Left renal cortex interstitium (tissue), 4 donors: Measurements from ENCODE around the gene NOL4. TPM values are rescaled to one million over a fixed set of nuclear protein-coding genes. Genes with fewer than 3 reads are reported as not detected.
"Not testable (repeated sequence)": the region's sequence is repeated elsewhere in the genome, so short reads cannot be mapped to it uniquely, and the experiment has no call there.

Source experiments
- DNase-seq, 4 donors: peaks; one replicate each; pipeline ENCODE4 v3.0.0-alpha.2; 2013; ENCODE audit warnings: low read depth in 4 of 4, low spot score in 2 of 4, missing footprints in 1 of 4
- polyA plus RNA-seq, 4 donors: library from polyadenylated mRNA; unstranded; fragments of 120-200 nt; gene quantifications; one replicate each; pipeline ENCODE4 v1.2.1, GENCODE V29; 2013; ENCODE audit not compliant: insufficient read length in 4 of 4

Gene NOL4
- polyA plus RNA-seq, result 1 to 10 TPM; 1.3 to 4.0 (median 2.4) TPM

DNA sequence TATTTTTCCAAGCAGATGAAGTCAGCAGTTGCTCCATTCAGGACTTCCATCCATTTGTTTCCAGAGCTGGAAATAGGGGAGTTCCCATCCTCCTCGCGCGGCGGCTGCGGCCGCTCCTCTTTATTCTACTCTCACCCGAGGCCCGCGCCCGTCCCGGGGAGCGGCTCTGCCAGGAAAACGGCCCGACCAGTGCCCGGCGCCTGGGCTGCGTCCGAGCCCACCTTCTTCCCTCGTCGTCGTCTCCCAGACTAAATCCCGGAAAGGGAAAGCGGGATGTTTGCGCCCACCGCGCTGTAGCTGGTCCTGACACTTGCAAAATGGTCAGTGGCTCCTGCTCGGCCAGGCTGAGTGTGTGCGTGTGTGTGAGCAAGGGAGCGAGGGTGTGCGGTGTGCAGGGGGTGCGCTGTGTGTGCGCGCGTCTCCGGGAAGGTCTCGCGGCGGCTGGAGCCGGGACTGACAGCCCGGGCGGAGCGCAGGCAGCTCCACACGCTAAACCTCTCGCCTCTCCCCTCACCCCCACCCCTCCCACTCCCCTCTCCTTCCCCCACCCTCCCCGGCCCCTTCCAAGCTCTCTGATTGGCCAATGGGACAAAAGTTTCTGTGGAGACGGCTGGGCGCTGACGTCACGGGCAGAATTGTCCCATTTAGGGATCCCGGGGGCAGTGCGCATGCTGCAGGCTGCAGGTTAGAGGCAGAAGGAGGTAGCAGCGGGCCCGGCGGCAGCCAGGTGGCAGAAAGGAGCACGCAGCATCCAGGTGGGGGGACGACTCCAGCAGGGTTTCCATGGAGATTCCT lies at the start of gene NOL4:
NOL4 (minus strand) TSS at position 491 of the 795 bp plus-strand sequence. CDS start 1,660 bp downstream, outside the sequence.
- DNase-seq, result peak in 3 of 4 donors; percentile 27 to 77 (median 56)

- DNase-seq, result not testable (repeated sequence)
These were observed 41.3 kb upstream of the NOL4 start for GRCh38 chr18:34266029-34266428.

- no peak for DNase-seq
These were observed 37.4 kb upstream of the NOL4 start for GRCh38 chr18:34261865-34262780.

- no peak for DNase-seq
These were observed 33.5 kb upstream of the NOL4 start for GRCh38 chr18:34258176-34258575.

GRCh38 chr18:34251919-34252318 lies 27.2 kb upstream of the NOL4 start:
- no peak for DNase-seq

DNA sequence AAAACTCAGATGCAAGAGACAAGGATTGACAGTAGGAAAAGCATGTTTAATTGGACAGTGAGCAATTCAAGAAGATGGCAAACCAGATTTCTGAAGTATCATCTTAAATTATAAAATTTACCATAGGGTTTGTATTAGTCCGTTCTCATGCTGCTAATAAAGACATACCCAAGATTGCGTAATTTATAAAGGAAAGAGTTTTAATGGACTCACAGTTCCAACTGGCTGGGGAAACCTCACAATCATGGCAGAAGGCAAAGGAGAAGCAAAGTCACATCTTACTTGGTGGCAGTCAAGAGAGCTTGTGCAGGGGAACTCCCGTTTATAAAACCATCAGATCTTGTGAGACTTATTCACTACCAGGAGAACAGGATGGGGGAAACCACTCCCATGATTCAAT lies 24.0 kb upstream of the NOL4 start:
- no peak for DNase-seq

GRCh38 chr18:34242739-34243138 lies 18.0 kb upstream of the NOL4 start:
- no peak for DNase-seq

GRCh38 chr18:34233781-34234388 lies 9.2 kb upstream of the NOL4 start:
- not testable (repeated sequence) for DNase-seq

GRCh38 chr18:34225218-34225553 lies 473 bp upstream of the NOL4 start:
- DNase-seq, result no peak

GRCh38 chr18:34223893-34224422 lies 755 bp downstream of the NOL4 start:
- no peak for DNase-seq

DNA sequence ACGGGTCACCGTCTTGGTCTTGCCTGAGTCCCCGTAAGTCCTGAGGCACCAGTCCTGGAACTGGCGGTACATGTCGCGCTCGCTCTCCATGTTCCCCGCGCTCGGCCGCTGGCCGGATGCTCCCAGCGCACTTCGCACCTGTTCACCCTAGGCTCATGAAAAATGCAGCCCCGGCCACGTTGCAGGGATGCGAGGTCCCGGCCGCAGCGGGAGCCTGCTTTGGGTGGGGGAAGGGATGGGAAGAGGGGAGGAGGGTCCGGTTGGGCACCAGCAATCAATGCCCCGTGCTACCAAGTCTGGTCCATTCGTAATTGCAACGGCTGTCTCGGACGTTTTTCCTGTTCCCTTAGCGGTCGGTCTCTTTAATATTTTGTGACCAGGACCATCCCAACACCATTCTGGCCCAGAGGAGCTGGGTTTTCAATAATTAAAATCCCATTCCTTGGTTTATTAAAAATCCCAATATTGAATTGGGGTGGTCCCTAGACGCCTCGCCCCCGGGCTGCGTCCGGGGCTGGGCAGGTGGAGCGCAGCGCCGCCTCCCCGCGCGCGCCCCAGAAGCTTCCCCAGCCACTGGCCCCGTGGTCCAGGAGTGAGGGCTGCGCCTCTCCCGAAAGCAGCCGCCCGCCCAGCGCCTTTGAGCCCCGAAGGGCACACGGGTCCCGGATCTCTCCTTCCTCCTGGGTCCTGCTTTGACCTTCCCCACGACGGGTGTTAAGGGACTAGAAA lies 1.4 kb downstream of the NOL4 start:
- DNase-seq, result peak in 1 of 4 donors; percentile 13

- peak in 2 of 4 donors; percentile 17 to 29 for DNase-seq
These were observed 2.2 kb downstream of the NOL4 start for GRCh38 chr18:34222307-34223163.

DNA sequence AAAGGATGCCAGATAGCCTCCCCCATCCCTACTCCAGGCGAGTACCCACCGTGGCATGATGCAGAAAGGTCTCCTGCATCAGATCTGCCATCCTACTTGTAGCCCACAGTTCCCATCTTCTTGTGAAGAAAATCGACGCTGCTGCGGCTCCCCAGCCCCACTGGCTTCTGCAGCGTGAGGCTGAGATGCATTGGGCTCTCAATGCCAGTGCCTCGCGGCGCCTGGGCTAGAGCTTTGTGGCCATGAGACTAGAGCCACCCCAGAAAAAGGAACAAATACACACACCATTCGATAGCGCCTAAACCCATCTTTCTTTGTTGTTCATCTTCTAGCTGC lies 2.8 kb downstream of the NOL4 start:
- DNase-seq, result no peak

- no peak for DNase-seq
These were observed 4.5 kb downstream of the NOL4 start for GRCh38 chr18:34220081-34220815.

GRCh38 chr18:34219651-34220050 lies 5.1 kb downstream of the NOL4 start:
- no peak for DNase-seq

- no peak for DNase-seq
These were observed 12.2 kb downstream of the NOL4 start for GRCh38 chr18:34212511-34212910.

DNA sequence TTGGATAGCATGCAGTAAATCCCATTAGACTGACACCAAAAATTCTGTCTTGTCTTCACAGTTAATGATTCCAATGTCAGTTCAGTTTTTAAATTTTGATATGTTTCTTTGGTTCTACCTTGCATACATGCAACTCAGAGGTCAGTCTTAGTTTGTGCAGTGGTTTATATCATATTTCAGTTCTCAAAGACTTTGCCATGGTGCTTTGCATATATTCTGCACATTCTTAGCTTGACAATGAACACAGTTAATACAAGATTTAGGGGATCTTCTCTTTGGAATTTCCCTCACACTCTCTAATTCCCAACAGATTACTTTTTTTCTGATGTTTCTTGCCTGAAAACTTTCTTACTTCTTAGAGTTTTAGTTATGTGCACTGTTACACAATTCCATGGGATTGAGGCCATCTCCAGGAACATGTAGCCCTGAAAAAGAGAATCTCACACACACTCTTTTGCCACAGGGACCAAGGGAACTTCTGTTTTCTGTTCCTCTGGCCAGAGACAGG lies 17.3 kb downstream of the NOL4 start:
- no peak for DNase-seq

DNA sequence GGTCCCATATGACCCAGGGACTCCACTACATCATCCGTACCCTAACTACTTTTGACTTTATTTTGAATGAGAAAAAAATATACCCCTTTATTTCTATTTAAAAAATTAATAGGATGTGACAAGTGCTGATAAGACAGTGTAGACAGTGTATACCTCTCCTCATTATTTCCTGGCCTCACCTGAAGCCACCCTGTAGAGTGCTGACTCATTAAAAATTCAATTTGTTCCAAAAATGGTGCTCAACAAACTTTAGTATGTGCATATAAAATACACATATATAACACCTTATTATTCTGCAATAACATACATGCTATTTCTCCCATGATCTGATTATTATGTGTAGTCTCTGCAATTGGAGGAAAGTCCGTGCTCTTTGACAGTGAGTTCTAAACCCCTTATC lies 20.8 kb downstream of the NOL4 start:
- DNase-seq, result no peak
